HS-5 (cell line): ENCODE results near the gene SSX2.
"Not testable (repeated sequence)": the region's sequence is repeated elsewhere in the genome, so short reads cannot be mapped to it uniquely, and the experiment has no call there.

ENCODE experiments used
- DNase-seq: peaks from one replicate; pipeline ENCODE4 v3.0.0-alpha.2; 2012; ENCODE audit warnings: low read depth

The SSX2 gene, protein sequence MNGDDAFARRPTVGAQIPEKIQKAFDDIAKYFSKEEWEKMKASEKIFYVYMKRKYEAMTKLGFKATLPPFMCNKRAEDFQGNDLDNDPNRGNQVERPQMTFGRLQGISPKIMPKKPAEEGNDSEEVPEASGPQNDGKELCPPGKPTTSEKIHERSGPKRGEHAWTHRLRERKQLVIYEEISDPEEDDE

DNA sequence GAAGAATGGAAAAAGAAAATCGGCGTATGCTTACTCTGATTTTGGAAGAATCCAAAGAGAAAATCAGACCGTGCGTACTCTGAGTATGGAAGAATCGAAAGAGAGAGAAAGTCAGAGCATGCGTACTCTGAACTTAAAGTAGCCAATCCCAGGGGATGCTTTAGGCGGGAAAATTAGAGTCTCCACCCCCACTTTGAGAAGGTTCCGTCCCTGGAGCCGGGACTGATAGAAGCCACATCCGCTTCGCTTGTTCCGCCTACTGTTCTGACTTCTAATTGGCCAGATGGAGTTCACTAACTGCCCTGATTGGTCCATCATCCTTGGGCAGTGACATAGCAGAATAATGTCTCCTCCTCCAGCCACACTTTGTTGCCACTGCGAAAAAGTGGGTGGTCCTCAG is at the start of gene SSX2:
TSS of gene SSX2 (minus strand) at position 101 of the 400 bp plus-strand sequence. CDS start 1,429 bp downstream, outside the sequence.
- DNase-seq = not testable (repeated sequence)

DNA sequence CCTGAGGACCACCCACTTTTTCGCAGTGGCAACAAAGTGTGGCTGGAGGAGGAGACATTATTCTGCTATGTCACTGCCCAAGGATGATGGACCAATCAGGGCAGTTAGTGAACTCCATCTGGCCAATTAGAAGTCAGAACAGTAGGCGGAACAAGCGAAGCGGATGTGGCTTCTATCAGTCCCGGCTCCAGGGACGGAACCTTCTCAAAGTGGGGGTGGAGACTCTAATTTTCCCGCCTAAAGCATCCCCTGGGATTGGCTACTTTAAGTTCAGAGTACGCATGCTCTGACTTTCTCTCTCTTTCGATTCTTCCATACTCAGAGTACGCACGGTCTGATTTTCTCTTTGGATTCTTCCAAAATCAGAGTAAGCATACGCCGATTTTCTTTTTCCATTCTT is 44.0 kb upstream of the SSX2 start, which contains the start of gene SSX2B:
TSS of gene SSX2B (plus strand) at position 301 of the 400 bp plus-strand sequence. CDS start 1,429 bp downstream, outside the sequence.
- not testable (repeated sequence) for DNase-seq

DNA sequence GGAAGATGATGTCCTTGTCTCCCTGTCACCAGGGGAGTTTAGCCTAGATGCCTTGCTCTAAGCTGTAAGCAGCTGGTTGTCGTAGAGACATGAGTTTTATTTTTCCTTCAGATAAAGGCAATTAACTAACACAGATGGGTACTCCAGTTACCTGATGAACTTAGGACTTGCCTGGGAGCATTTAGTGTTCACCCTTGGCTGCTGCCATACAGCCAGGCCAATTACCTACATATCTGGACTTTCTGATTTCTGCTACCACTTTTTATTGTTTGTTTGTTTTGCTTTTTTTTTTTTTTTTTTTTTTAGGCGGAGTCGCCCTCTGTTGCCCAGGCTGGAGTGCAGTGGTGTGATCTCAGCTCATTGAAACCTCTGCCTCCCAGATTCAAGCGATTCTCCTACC is 14.9 kb downstream of the SSX2 start:
- not testable (repeated sequence) for DNase-seq

DNA sequence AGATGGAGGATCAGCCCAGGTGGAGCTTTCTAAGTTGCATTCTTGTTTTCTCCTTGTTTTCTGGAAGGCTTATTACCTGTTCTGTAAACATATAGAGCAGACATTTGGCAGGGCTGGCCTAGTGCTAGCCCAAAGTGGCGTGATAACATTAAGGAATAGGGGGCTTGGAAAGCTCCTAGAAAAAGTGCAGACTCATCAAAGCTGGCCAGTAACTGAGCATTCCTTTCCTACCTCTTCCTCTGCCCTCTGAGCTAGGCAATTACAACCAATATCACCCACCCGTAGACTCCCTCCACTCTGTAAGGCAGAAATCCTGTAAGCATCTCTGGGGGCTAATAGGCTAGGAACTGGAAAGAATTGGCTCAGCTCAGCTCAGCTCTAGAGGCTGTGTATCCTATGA is 44.8 kb downstream of the SSX2 start:
- not testable (repeated sequence) for DNase-seq

DNA sequence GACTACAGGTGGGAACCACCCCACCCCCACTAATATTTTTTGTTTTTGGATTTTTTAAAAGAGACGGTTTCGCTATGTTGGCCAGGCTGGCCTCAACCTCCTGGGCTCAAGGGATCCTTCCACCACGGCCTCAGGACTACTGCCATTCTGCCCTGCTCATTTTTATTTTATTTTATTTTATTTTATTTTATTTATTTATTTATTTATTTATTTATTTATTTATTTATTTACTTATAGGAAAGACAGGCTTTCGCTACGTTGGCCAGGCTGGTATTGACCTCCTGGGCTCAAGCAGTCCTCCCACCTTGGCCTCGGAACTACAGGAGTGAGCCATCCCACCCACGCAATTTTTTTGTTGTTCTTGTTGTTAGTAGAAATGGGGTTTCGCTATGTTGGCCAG is 51.5 kb downstream of the SSX2 start:
- not testable (repeated sequence) for DNase-seq

DNA sequence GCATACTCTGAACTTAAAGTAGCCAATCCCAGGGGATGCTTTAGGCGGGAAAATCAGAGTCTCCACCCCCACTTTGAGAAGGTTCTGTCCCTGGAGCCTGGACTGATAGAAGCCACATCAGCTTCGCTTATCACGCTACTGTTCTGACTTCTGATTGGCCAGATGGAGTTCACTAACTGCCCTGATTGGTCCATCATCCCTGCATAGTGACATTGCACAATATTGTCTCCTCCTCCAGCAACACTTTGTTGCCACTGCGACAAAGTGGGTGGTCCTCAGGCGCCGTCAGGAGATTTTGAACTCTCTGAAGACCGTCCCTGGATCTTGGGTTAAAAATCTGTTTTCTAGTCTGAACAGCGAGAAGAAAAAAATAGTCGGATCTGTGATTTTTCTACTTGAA is 52.2 kb downstream of the SSX2 start, which contains the start of gene SSX7:
TSS of gene SSX7 (minus strand) at position 101 of the 400 bp plus-strand sequence. CDS start 1,428 bp downstream, outside the sequence.
- not testable (repeated sequence) for DNase-seq

DNA sequence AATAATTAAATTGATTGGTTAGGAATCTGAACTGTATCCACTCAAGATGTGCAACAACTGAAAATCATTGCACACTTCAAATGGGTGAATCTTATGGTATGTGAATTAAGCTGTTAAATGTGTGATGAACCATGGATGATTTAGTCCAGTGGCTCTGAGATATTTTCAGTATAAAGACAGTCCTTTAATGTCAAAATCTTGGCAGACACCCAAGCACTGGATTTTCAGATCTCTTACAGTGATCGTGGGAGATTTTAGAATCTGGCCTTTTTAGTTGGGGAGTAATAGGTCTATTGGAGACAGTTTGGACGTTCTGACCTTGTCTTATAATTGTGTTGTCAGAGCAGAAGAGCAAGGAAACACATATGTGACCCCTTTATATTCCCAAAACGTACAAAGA is 56.3 kb downstream of the SSX2 start:
- not testable (repeated sequence) for DNase-seq

DNA sequence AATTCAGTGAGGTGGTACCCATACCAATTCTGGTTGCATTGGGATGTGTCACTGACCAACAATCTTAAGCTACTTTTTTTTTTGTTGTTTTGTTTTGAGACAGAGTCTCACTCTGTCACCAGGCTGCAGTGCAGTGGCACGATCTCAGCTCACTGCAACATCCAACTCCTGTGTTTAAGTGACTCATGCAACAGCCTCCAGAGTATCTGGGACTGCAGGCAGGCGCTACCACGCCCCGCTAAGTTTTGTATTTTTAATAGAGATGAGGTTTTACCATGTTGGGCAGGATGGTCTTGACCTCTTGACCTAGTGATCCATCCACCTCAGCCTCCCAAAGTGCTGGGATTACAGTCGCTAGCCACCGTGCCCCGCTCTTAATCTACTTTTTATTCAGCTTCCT is 58.0 kb downstream of the SSX2 start:
- not testable (repeated sequence) for DNase-seq
